Prostate gland (tissue), 2 donors: Measurements from ENCODE around the gene CCT6B. TPM values are rescaled to one million over a fixed set of nuclear protein-coding genes. Genes with fewer than 3 reads are reported as not detected.
A peak's percentile ranks its signal among the peaks of the same experiment; 100 is the strongest.

ENCODE experiments used
- DNase-seq: peaks from one replicate; pipeline ENCODE4 v3.0.0-alpha.2; 2019; ENCODE audit warnings: low spot score
- H3K27ac ChIP-seq, 2 donors: fragments of 200-600 bp; sonication (generic); 2 replicates each; pipeline ENCODE4 v1.5.1; 2017 to 2019
- H3K27me3 ChIP-seq: fragments of 200-600 bp; sonication (generic); replicated peaks from 2 replicates; pipeline ENCODE4 v1.5.1; 2019; ENCODE audit not compliant: insufficient read depth
- H3K36me3 ChIP-seq, 2 donors: fragments of 200-600 bp; sonication (generic); 1 replicate in 1 of 2; 2 replicates in 1 of 2; pipeline versions ENCODE4 v1.5.1 to v1.8.1; 2017 to 2019
- H3K4me1 ChIP-seq: fragments of 200-600 bp; sonication (generic); replicated peaks from 2 replicates; pipeline ENCODE4 v1.5.1; 2019
- H3K4me3 ChIP-seq, 2 donors: fragments of 200-600 bp; sonication (generic); 2 replicates each; pipeline ENCODE4 v1.5.1; 2017 to 2019
- H3K9me3 ChIP-seq: fragments of 200-600 bp; sonication (generic); 2 replicates; pipeline ENCODE4 v1.5.1; 2017
- POLR2A ChIP-seq: fragments of 450-650 bp; IDR thresholded peaks from one replicate; pipeline ENCODE4 v1.6.1; 2016; ENCODE audit warnings: antibody characterized with exemption, mild to moderate bottlenecking
- POLR2AphosphoS5 ChIP-seq: sonication (generic); formaldehyde crosslinking; IDR thresholded peaks from one replicate; pipeline ENCODE4 v1.6.1; 2017; ENCODE audit warnings: antibody characterized with exemption
- WGBS: methylation state at CpG from one replicate; pipeline ENCODE4 v1.1.5; 2018; 5-methylcytosine and 5-hydroxymethylcytosine counted together
- intact Hi-C: fragments of 100-400 bp; cut with DNase I; formaldehyde crosslinking; loops from one replicate; pipeline ENCODE4 v1.14.2; 2022
- total RNA-seq, 2 donors: library from RNA; depleted of rRNA; stranded (reverse); fragments of >200 nt; gene quantifications; one replicate each; pipeline ENCODE4 v1.1.0, GENCODE V29; 2016
- TF ChIP-seq, protein P1 (sequence below), 4 experiments: fragments of 200-600 bp in 2 of 4; fragments of 450-650 bp in 2 of 4; sonication (generic) in 2 of 4; IDR thresholded peaks; 1 replicate in 3 of 4; 2 replicates in 1 of 4; pipeline ENCODE4 v1.5.1; 2016 to 2019; ENCODE audit warnings: antibody characterized with exemption in 4 of 4, mild to moderate bottlenecking in 2 of 4, moderate library complexity in 2 of 4

The CCT6B gene
- total RNA-seq, 2 donors from 2014 or later, result 7.1 to 11.9 TPM

DNA sequence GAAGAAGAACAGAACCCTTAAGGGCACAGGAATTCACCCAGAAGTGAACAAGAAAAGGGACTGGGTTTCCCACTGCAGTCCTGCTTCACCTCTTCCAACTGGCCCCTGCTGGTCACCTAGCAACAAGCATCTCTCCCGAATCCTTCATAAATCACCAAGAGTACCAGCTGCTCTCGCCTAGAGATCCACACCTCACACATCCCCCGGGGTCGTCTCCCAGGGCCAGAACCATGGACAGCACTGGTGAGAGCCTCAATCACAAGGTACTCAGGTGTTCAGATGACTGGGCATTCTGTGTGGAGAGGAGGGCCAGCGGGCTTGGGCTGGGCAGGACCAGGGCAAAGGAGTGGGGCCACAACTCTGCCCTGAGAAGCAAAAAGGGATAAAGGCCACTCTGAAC is 65.9 kb downstream of the CCT6B start:
- TF ChIP-seq, protein P1, sequence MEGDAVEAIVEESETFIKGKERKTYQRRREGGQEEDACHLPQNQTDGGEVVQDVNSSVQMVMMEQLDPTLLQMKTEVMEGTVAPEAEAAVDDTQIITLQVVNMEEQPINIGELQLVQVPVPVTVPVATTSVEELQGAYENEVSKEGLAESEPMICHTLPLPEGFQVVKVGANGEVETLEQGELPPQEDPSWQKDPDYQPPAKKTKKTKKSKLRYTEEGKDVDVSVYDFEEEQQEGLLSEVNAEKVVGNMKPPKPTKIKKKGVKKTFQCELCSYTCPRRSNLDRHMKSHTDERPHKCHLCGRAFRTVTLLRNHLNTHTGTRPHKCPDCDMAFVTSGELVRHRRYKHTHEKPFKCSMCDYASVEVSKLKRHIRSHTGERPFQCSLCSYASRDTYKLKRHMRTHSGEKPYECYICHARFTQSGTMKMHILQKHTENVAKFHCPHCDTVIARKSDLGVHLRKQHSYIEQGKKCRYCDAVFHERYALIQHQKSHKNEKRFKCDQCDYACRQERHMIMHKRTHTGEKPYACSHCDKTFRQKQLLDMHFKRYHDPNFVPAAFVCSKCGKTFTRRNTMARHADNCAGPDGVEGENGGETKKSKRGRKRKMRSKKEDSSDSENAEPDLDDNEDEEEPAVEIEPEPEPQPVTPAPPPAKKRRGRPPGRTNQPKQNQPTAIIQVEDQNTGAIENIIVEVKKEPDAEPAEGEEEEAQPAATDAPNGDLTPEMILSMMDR (IDR thresholded peaks at IDR 0.05), result no peak
- TF ChIP-seq POLR2A (no peak), POLR2AphosphoS5 (no peak)
- Histone ChIP-seq H3K27me3 (peaks cover 3% of the 10 kb centered on the region), H3K27ac (no peak overlapping the region), H3K4me3 (no peak overlapping the region), H3K9me3 (no peaks in the 10 kb centered on the region), H3K36me3 (no peaks in the 10 kb centered on the region), H3K4me1 (no peaks in the 10 kb centered on the region)
- intact Hi-C loops, result no loop called here
- no peak for DNase-seq
- WGBS, result 21% methylated on average over 5 of the region's 5 CpGs

DNA sequence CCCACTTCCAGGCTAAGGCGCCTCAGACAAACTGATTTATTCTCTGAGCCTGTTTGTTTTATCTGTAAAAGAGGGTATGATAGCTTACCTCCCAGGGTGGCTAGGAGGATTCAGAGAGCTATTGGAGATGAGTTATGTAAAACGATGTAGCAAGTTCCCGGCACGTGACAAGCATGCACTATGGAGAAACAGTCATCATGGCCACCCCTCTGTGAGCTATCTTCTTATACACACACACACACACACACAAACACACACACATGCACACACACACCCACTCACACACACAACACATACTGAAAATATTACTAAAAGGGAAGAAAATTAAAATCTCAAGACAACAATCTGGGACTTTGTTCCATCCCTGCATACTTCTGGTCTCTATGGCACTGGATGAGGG is 66.3 kb downstream of the CCT6B start:
- no peak for TF ChIP-seq POLR2AphosphoS5
- TF ChIP-seq POLR2A, result no peak
- TF ChIP-seq, protein P1 (IDR thresholded peaks at IDR 0.05), result no peak
- Histone ChIP-seq H3K27me3 (peaks cover 3% of the 10 kb centered on the region), H3K36me3 (no peaks in the 10 kb centered on the region), H3K4me3 (no peak overlapping the region), H3K4me1 (no peaks in the 10 kb centered on the region), H3K27ac (no peak overlapping the region), H3K9me3 (no peaks in the 10 kb centered on the region)
- intact Hi-C loops, result no loop called here
- DNase-seq, result no peak
- WGBS, result 91% methylated on average over 4 of the region's 4 CpGs

DNA sequence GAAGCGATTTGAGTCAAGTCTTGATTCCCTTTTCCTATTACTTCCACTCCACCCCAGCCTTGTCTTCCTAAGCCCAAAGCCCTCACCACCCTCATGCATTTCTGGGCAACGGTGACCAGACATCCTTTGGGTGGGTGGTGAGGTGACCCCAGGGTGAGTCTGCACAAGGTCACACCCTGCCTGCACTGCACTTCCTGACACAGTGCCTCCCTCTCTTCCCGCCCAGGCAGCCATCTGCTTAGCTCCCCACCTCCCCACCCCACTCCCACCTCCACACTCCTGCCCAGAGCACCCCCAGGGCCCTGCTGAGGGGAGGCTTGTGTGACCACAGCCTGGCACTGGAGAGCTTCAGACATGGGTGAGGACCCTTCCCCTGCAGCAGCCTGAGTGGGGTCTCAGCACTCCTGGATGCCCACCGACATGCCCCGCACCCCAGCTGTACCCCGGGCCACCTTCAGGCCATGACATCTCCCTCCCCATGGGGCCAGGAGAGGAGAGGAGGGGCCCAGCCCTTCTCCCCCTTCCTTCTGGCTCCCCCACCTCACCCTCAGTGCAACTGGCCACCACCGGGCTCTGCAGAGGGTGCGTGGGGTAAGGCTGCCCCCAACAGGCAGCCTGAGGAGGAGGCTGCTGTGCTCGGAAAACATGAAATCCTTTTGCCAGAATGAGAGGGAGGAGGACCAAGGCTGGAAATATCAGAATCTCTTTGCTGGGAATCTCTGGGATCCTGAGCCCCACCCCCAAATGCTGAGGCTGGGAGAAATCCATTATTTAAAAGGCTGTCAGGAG is 68.6 kb downstream of the CCT6B start:
- WGBS, result 30% methylated on average over 9 of the region's 9 CpGs
- Histone ChIP-seq H3K4me3 (no peak overlapping the region), H3K27ac (no peak overlapping the region), H3K9me3 (no peaks in the 10 kb centered on the region), H3K27me3 (no peaks in the 10 kb centered on the region), H3K36me3 (no peaks in the 10 kb centered on the region), H3K4me1 (no peaks in the 10 kb centered on the region)
- intact Hi-C loops, result no loop called here
- TF ChIP-seq, protein P1 (IDR thresholded peaks at IDR 0.05), result peak in 1 of 4 experiments; percentile 30
- TF ChIP-seq POLR2AphosphoS5, result no peak
- DNase-seq, result no peak

DNA sequence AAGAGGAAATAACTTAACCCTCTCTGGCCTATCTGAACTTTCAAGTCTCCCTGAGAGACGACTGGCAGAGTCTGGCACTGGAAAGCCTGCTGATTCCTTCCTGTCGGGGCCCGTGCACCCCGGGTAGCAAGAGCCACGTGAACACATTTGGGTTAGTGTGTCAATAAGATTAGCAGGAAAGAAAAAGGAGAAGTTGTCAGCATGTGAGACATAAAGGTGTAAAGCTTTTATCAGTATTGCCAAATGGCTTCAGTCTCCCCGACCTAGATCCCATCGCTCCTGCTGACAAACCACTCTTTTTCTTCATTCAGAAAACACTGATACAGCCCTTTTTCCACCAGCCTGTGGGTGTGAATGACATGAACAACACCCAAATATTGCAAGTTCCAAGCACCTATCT is 74.4 kb downstream of the CCT6B start:
- H3K36me3 ChIP-seq, result no peaks in the 10 kb centered on the region
- H3K27me3 ChIP-seq, result no peaks in the 10 kb centered on the region

More for the DNA sequence above, 74.4 kb downstream of the CCT6B start:
- Histone ChIP-seq H3K9me3 (no peaks in the 10 kb centered on the region), H3K4me3 (no peak overlapping the region), H3K27ac (no peak overlapping the region), H3K4me1 (no peaks in the 10 kb centered on the region)
- TF ChIP-seq POLR2A, result no peak
- TF ChIP-seq, protein P1 (IDR thresholded peaks at IDR 0.05), result no peak
- TF ChIP-seq POLR2AphosphoS5, result no peak
- 20% methylated on average over 7 of the region's 7 CpGs for WGBS
- intact Hi-C loops, result loop anchor here (1.0 kb wide), 1 partner anchor 29 kb away; no protein-coding TSS in a partner anchor
- no peak for DNase-seq
